SU-DHL-6 (cell line): ENCODE results near the gene PRKAG1.

Source experiments
- H2AFZ ChIP-seq: fragments of 200-600 bp; sonication (generic); 2 replicates; pipeline ENCODE4 v1.6.1; 2014; ENCODE audit warnings: low read depth, mild to moderate bottlenecking, moderate library complexity, mixed read lengths, antibody characterized with exemption, low read length; ENCODE audit not compliant: severe bottlenecking
- H3F3A ChIP-seq: fragments of 200-600 bp; shearing (Covaris generic); 2 replicates; pipeline ENCODE4 v1.6.0; 2016; ENCODE audit warnings: antibody characterized with exemption, mild to moderate bottlenecking; ENCODE audit not compliant: insufficient read depth
- H3K27ac ChIP-seq: fragments of 200-600 bp; sonication (generic); 2 replicates; pipeline ENCODE4 v1.5.1; 2016; ENCODE audit warnings: low read depth, mild to moderate bottlenecking, low read length, moderate library complexity, mixed read lengths
- H3K27me3 ChIP-seq: fragments of 200-600 bp; sonication (generic), shearing (Covaris generic); 2 replicates; pipeline ENCODE4 v1.6.0; 2014; ENCODE audit warnings: mild to moderate bottlenecking, low read length
- H3K36me3 ChIP-seq: fragments of 200-600 bp; sonication (generic); 2 replicates; pipeline ENCODE4 v1.6.1; 2014; ENCODE audit warnings: mild to moderate bottlenecking, low read length, mixed read lengths
- H3K4me2 ChIP-seq: fragments of 300-600, 200-600 bp; shearing (Covaris generic), sonication (generic); 2 replicates; pipeline ENCODE4 v1.6.0; 2014; ENCODE audit warnings: low read length, low read depth, mild to moderate bottlenecking; ENCODE audit not compliant: poor library complexity, severe bottlenecking
- H3K4me3 ChIP-seq: fragments of 200-600 bp; sonication (generic); 2 replicates; pipeline ENCODE4 v1.5.1; 2014; ENCODE audit warnings: antibody characterized with exemption, low read length, mild to moderate bottlenecking, mixed read lengths; ENCODE audit not compliant: insufficient read depth, poor library complexity, severe bottlenecking
- H3K79me2 ChIP-seq: fragments of 200-600 bp; sonication (generic); 2 replicates; pipeline ENCODE4 v1.6.1; 2014; ENCODE audit warnings: mild to moderate bottlenecking, low read length, moderate library complexity; ENCODE audit not compliant: insufficient read depth
- H3K9ac ChIP-seq: fragments of 200-600 bp; sonication (generic); 2 replicates; pipeline ENCODE4 v1.7.0; 2014; ENCODE audit warnings: mild to moderate bottlenecking, low read length
- H3K9me2 ChIP-seq: fragments of 200-600 bp; sonication (generic); replicated peaks from 2 replicates; pipeline ENCODE4 v1.6.1; 2014; ENCODE audit warnings: low read length; ENCODE audit not compliant: insufficient read depth
- H3K9me3 ChIP-seq: fragments of 200-600 bp; sonication (generic); 2 replicates; pipeline ENCODE4 v1.6.1; 2014; ENCODE audit warnings: low read length, mixed read lengths; ENCODE audit not compliant: insufficient read depth
- H4K20me1 ChIP-seq: fragments of 200-600 bp; sonication (generic); 2 replicates; pipeline ENCODE4 v1.6.1; 2014; ENCODE audit warnings: low read depth, mild to moderate bottlenecking, antibody characterized with exemption, low read length, moderate library complexity, mixed read lengths
- EZH2phosphoT487 ChIP-seq: fragments of 200-600 bp; sonication (generic), shearing (Covaris generic); conservative IDR thresholded peaks from 2 replicates; pipeline ENCODE4 v1.6.1; 2018; ENCODE audit warnings: mild to moderate bottlenecking, antibody characterized with exemption, low read length, moderate library complexity, mixed read lengths
- TF ChIP-seq, protein P1 (sequence below): fragments of 200-600 bp; sonication (generic); IDR thresholded peaks from one replicate; pipeline ENCODE4 v1.5.1; 2017; ENCODE audit warnings: antibody characterized with exemption, mild to moderate bottlenecking, low read length, moderate library complexity; ENCODE audit not compliant: insufficient read depth, poor library complexity, severe bottlenecking

PRKAG1 gene

DNA sequence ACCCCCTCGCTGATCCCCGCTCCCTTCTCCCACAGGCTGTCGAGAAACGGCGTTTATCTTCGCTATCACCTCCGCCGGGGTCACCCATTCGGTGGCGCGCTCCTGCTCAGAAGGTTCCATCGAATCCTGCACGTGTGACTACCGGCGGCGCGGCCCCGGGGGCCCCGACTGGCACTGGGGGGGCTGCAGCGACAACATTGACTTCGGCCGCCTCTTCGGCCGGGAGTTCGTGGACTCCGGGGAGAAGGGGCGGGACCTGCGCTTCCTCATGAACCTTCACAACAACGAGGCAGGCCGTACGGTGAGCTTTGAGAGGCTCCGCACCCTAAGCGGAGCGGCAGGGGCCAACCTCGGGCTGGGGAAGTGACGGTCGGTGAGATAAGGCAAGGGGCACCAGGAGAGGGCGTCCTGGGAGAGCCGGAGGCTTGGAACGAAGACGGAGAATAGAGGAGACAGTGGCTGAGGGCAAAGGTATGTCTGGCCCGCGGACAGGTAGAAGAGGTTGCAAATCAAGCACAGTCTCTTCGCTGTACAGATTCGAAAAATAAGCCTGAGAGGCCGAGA, 38.1 kb downstream of the PRKAG1 start:
- Histone ChIP-seq H3K27ac (no peak overlapping the region), H3K9ac (no peak overlapping the region), H2AFZ (no peak overlapping the region), H3K9me3 (no peaks in the 10 kb centered on the region), H3K9me2 (no peaks in the 10 kb centered on the region), H3K27me3 (no peaks in the 10 kb centered on the region), H3F3A (no peaks in the 10 kb centered on the region), H3K79me2 (no peaks in the 10 kb centered on the region), H3K4me3 (no peak overlapping the region), H3K4me2 (peak overlapping the region; percentile 29), H3K36me3 (no peaks in the 10 kb centered on the region), H4K20me1 (no peaks in the 10 kb centered on the region)
- TF ChIP-seq, protein P1, sequence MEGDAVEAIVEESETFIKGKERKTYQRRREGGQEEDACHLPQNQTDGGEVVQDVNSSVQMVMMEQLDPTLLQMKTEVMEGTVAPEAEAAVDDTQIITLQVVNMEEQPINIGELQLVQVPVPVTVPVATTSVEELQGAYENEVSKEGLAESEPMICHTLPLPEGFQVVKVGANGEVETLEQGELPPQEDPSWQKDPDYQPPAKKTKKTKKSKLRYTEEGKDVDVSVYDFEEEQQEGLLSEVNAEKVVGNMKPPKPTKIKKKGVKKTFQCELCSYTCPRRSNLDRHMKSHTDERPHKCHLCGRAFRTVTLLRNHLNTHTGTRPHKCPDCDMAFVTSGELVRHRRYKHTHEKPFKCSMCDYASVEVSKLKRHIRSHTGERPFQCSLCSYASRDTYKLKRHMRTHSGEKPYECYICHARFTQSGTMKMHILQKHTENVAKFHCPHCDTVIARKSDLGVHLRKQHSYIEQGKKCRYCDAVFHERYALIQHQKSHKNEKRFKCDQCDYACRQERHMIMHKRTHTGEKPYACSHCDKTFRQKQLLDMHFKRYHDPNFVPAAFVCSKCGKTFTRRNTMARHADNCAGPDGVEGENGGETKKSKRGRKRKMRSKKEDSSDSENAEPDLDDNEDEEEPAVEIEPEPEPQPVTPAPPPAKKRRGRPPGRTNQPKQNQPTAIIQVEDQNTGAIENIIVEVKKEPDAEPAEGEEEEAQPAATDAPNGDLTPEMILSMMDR = no peak
- no peak for TF ChIP-seq EZH2phosphoT487

DNA sequence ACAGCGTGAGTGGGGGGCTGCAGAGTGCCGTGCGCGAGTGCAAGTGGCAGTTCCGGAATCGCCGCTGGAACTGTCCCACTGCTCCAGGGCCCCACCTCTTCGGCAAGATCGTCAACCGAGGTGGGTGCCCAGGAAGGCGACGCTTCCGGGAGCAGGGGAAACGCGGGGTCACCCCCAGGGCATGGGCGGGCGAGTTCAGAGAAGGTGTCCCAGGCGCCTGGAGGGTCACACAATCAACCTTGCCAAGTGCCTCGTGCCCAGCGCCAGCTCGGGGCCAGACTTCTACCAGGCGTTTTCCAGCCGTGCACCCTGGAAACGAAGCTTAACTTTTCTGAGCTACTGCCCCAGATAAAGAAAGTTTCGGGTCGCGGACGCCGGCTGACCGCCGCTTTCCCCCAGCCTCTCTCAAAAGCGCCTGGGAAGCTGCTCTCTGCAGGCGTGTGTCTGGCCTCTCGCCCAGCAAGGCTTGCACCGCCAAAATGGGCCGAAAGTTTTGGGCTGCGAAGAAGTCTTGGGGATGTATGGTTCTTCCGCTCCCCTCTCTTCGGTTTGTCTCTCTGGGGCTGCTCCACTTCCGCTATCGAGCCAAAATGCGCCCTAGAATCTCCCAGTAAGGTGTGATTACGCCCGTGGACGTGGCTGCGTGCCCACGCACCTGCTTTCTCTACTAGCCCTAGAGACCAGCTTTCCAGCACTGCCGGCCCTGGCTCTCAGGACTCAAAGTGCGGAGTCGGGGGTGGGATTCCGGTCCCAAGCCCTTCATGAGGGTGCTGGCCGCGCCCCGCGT, 38.8 kb downstream of the PRKAG1 start:
- H3K9me3 ChIP-seq = no peaks in the 10 kb centered on the region
- H3F3A ChIP-seq = no peaks in the 10 kb centered on the region
- no peaks in the 10 kb centered on the region for H3K79me2 ChIP-seq
- H2AFZ ChIP-seq = peak overlapping the region; percentile 2
- no peak overlapping the region for H3K4me3 ChIP-seq
- peak overlapping the region; percentile 29 for H3K4me2 ChIP-seq
- TF ChIP-seq, protein P1 = no peak
- TF ChIP-seq EZH2phosphoT487 = no peak
- H3K9me2 ChIP-seq = no peaks in the 10 kb centered on the region
- H3K36me3 ChIP-seq = no peaks in the 10 kb centered on the region
- no peak overlapping the region for H3K27ac ChIP-seq
- no peaks in the 10 kb centered on the region for H4K20me1 ChIP-seq
- 0 out of 2 replicates have a peak overlapping the region, but pooled peaks have one; percentile 9 for H3K9ac ChIP-seq
- no peaks in the 10 kb centered on the region for H3K27me3 ChIP-seq

DNA sequence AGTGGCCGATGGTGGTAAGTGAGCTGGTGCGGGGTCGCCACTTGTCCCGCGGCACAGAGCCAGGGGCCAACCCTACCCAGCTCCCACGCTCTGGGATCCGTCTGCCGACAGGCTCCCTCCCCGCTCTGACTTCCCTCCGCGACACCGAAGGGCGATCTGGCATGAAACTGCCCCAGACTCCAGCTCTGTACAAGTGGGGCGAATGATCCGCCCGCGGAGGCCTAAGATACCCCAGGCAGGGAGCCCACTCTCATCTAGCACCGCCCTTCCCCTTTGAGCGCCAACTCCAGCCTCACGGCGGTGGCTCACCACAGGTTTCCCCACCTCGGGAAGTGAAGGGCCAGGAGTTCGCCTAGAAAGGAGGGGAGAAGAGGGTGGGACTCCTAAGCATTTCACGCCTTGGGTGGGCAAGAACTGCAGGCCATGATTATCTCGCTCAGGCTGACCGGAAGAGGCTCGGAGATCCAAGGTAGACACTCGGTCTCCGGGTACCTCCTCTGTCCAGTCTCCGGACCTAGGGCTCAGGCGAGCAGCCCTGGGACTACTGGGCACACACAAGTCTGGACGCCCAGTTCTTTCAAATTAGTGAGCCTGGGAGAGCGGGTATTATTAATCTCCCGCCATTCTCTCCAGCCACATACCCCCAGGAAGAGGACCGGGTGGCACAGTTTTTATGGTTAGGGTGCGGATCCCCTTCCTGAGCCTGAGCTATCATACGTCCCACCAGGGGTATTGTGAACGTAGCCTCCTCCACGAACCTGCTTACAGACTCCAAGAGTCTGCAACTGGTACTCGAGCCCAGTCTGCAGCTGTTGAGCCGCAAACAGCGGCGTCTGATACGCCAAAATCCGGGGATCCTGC, 39.6 kb downstream of the PRKAG1 start:
- Histone ChIP-seq H3K27ac (no peak overlapping the region), H2AFZ (no peak overlapping the region), H3K4me2 (peak overlapping the region; percentile 29), H3K9me2 (no peaks in the 10 kb centered on the region), H3F3A (no peaks in the 10 kb centered on the region), H4K20me1 (no peaks in the 10 kb centered on the region), H3K4me3 (no peak overlapping the region), H3K36me3 (no peaks in the 10 kb centered on the region), H3K9me3 (no peaks in the 10 kb centered on the region), H3K9ac (0 out of 2 replicates have a peak overlapping the region, but pooled peaks have one; percentile 9), H3K27me3 (no peaks in the 10 kb centered on the region), H3K79me2 (no peaks in the 10 kb centered on the region)
- TF ChIP-seq, protein P1 = no peak
- no peak for TF ChIP-seq EZH2phosphoT487
